Adrenal gland (tissue), 5 donors: Measurements from ENCODE around the gene MAN1A1.

Source experiments
- CTCF ChIP-seq, 6 experiments: fragments of 450-650 bp in 4 of 6; fragments of 200-600 bp in 2 of 6; sonication (generic) in 1 of 6; IDR thresholded peaks; 1 replicate in 5 of 6; 2 replicates in 1 of 6; pipeline versions ENCODE4 v1.5.1 to v1.8.0; 2016 to 2021; ENCODE audit warnings: antibody characterized with exemption in 6 of 6, mild to moderate bottlenecking in 2 of 6, moderate library complexity in 1 of 6
- POLR2A ChIP-seq, 2 donors: fragments of 450-650 bp; IDR thresholded peaks; one replicate each; pipeline ENCODE4 v1.6.1; 2017; ENCODE audit warnings: antibody characterized with exemption in 2 of 2, mild to moderate bottlenecking in 2 of 2, moderate library complexity in 1 of 2
- donor health status: DM: no; HTN: no; CAD: no.

GRCh38 chr6:119250036-119250435, 99.5 kb downstream of the MAN1A1 start:
- no peak for TF ChIP-seq CTCF (IDR thresholded peaks at IDR 0.05)
- no peak for TF ChIP-seq POLR2A (IDR thresholded peaks at IDR 0.05)
